HEK293T (cell line): Measurements from ENCODE around the gene NAIF1.
A peak's percentile ranks its signal among the peaks of the same experiment; 100 is the strongest.

ENCODE experiments used
- CTCF ChIA-PET: fragments of 350-600 bp; formaldehyde crosslinking; extraction: SDS; loops from one replicate; lab custom pipeline; 2021; ENCODE audit warnings: antibody characterized with exemption, inconsistent platforms; lab: Yijun Ruan, JAX
- POLR2A ChIA-PET: fragments of 350-600 bp; formaldehyde crosslinking; extraction: SDS; loops from one replicate; lab custom pipeline; 2020; ENCODE audit warnings: antibody characterized with exemption, inconsistent platforms; lab: Yijun Ruan, JAX
- DNase-seq: peaks from one replicate; pipeline ENCODE4 v3.0.0; 2012; ENCODE audit warnings: mixed read lengths; ENCODE audit errors: extremely low spot score
- ARNT ChIP-seq: fragments of 450-650 bp; IDR thresholded peaks from 2 replicates; pipeline ENCODE4 v1.6.1; 2017; ENCODE audit warnings: mild to moderate bottlenecking
- BHLHE40 ChIP-seq: fragments of 450-650 bp; IDR thresholded peaks from 2 replicates; pipeline ENCODE4 v1.6.1; 2016; ENCODE audit warnings: mild to moderate bottlenecking, moderate library complexity, borderline replicate concordance
- CTBP1 ChIP-seq: fragments of 450-650 bp; IDR thresholded peaks from 2 replicates; pipeline ENCODE4 v1.6.1; 2016; ENCODE audit warnings: borderline replicate concordance
- ELF4 ChIP-seq: fragments of 450-650 bp; IDR thresholded peaks from 2 replicates; pipeline ENCODE4 v1.6.1; 2017; ENCODE audit warnings: antibody characterized with exemption
- FOXA1 ChIP-seq: fragments of 450-650 bp; IDR thresholded peaks from 2 replicates; pipeline ENCODE4 v1.6.1; 2016; ENCODE audit warnings: mild to moderate bottlenecking
- FOXK2 ChIP-seq: fragments of 450-650 bp; IDR thresholded peaks from 2 replicates; pipeline ENCODE4 v1.6.1; 2016; ENCODE audit warnings: mild to moderate bottlenecking
- FOXM1 ChIP-seq: fragments of 450-650 bp; IDR thresholded peaks from 2 replicates; pipeline ENCODE4 v1.6.1; 2017; ENCODE audit warnings: mild to moderate bottlenecking, borderline replicate concordance
- HDGF ChIP-seq: fragments of 450-650 bp; IDR thresholded peaks from 2 replicates; pipeline ENCODE4 v1.6.1; 2017; ENCODE audit warnings: antibody characterized with exemption, borderline replicate concordance
- L3MBTL2 ChIP-seq: fragments of 450-650 bp; conservative IDR thresholded peaks from 2 replicates; pipeline ENCODE4 v1.6.1; 2016; ENCODE audit warnings: mild to moderate bottlenecking
- LEF1 ChIP-seq: fragments of 450-650 bp; IDR thresholded peaks from 2 replicates; pipeline ENCODE4 v1.6.1; 2017; ENCODE audit warnings: mild to moderate bottlenecking, borderline replicate concordance
- NFRKB ChIP-seq: fragments of 450-650 bp; IDR thresholded peaks from 2 replicates; pipeline ENCODE4 v1.6.1; 2016; ENCODE audit warnings: mild to moderate bottlenecking, moderate library complexity
- PKNOX1 ChIP-seq: fragments of 450-650 bp; IDR thresholded peaks from 2 replicates; pipeline ENCODE4 v1.6.1; 2016
- SP1 ChIP-seq: fragments of 450-650 bp; IDR thresholded peaks from 2 replicates; pipeline ENCODE4 v1.6.1; 2017
- SUZ12 ChIP-seq: fragments of 450-650 bp; IDR thresholded peaks from 2 replicates; pipeline ENCODE4 v1.6.1; 2016; ENCODE audit warnings: mild to moderate bottlenecking
- TARDBP ChIP-seq: fragments of 450-650 bp; IDR thresholded peaks from 2 replicates; pipeline ENCODE4 v1.6.1; 2016
- ZNF384 ChIP-seq: fragments of 450-650 bp; IDR thresholded peaks from 2 replicates; pipeline ENCODE4 v1.6.1; 2016

NAIF1 gene

DNA sequence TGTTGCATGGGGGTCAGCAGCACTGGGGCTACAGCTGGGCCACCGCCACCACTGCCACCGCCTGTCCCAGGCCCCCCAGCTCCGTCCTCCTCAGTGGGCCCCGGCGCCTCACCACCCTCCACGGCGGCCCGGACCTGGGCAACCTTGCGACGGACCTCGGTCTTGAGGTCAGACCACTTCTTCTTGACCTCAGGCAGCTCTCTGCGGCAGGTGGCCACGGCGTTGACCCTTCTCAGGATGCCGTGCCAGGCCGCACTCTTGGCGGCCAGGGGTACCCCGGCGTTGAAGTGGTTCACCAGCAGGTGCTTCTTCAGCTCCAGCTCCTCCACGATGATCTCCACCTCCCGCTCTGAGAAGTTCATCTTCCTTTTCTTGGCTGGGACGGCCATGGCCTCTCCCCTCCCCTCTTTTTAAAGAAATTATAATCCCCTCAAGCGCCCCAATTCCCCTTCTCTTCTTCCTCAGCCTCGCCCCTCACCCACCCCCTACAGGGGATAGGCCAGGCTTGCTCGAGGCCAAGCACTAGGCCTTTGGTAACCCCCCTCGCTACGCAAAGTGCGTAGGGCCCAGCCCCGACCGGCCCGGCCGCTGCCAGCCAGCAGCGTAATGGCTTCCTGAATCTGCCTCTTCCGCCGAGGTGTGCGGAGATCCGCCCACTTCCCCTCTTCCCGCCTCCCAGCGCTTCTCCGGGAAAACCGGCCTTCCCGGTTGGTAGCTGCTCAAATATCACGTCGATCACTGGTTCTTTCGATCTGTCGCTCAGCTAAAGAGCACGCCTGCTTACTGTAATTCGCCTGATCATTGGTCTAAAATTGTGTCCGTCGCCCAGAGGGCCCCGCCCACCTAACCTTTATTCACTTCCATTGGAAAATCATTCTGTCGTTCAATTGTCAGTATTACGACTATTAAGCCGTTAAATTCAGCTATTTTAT lies at the start of gene NAIF1:
NAIF1 (minus strand) TSS at position 608 of the 932 bp plus-strand sequence; CDS start at position 389, 219 bp downstream.
- DNase-seq, result peak; percentile 94
- TF ChIP-seq L3MBTL2 (peak; percentile 88), ELF4 (peak; percentile 69), PKNOX1 (peak; percentile 100), HDGF (no peak), SP1 (peak; percentile 98)
- POLR2A ChIA-PET, result interaction anchor here (0.8 to 2.6 kb wide), 11 partner anchors 9 to 136 kb away, joined by 3 to 20 read pairs (median 3); partner anchors contain the start of gene PIP5KL1
- CTCF ChIA-PET, result interaction anchor here (1.5 to 1.6 kb wide), 3 partner anchors 9 to 124 kb away, joined by 3 to 5 read pairs (median 4); no protein-coding TSS in a partner anchor

- POLR2A ChIA-PET, result interaction anchor here (1.3 kb wide), 1 partner anchor 16 kb away, joined by 3 read pairs; no protein-coding TSS in a partner anchor
- DNase-seq, result no peak
- TF ChIP-seq BHLHE40, result no peak
- TF ChIP-seq LEF1, result no peak
- no peak for TF ChIP-seq TARDBP
- TF ChIP-seq PKNOX1, result no peak
- TF ChIP-seq FOXM1, result no peak
- TF ChIP-seq SUZ12, result no peak
- no peak for TF ChIP-seq FOXA1
- no peak for TF ChIP-seq FOXK2
- no peak for TF ChIP-seq ELF4
- no peak for TF ChIP-seq L3MBTL2
- no peak for TF ChIP-seq NFRKB
- no peak for TF ChIP-seq ZNF384
- no peak for TF ChIP-seq CTBP1
- TF ChIP-seq ARNT, result no peak
- TF ChIP-seq SP1, result no peak
- no peak for TF ChIP-seq HDGF
- CTCF ChIA-PET, result interaction anchor here (0.7 to 1.8 kb wide), 4 partner anchors 8 to 174 kb away, joined by 3 to 12 read pairs (median 4); no protein-coding TSS in a partner anchor
Observed at GRCh38 chr9:128116104-128117083, 49.3 kb upstream of the NAIF1 start.

DNA sequence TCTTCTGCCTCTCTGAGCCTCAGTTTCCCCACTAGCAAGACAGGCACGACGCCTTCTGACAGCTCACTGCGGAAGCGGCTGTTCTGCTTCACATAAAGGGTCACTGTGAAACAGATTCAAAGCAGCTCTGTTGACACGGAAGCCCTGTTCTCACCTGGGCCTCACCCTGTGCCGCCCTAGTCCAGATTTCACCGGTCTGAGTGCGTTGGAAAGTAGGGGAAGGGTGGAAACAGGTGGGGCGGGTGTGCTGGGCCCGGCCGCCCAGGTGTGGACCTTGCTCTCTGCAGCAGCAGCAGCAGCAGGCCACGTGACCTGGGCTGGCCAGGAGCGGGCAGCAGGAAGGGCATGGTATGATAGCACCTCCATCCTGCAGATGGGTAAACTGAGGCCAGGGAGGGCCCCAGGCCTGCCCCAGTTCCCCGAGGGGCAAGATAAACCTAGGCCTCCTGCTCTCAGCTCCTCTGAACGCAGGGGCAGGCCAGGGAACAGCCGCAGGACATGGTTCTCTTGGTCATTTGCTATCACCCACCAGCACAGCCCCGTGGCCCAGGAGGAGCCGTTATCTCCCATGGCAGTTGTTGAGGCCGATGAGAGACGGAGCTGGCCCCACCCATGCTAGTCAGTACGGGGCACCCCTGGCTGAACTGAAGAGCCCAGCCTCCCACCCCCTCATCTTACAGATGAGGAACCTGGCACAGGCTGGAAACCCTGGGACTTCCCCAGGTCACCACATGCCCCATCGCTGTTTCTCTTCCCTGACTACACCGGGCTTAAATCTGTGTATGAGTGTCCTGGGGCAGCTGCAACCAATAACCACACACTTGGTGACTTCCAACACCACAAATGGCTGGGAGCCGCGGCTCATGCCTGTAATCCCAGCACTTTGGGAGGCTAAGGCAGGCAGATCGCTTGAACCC lies 48.3 kb upstream of the NAIF1 start:
- no peak for TF ChIP-seq SUZ12
- TF ChIP-seq SP1, result no peak
- no peak for TF ChIP-seq FOXK2
- no peak for TF ChIP-seq FOXM1
- TF ChIP-seq ARNT, result no peak
- TF ChIP-seq L3MBTL2, result no peak
- no peak for TF ChIP-seq FOXA1
- TF ChIP-seq TARDBP, result no peak
- no peak for TF ChIP-seq ELF4
- no peak for TF ChIP-seq PKNOX1
- TF ChIP-seq LEF1, result no peak
- TF ChIP-seq HDGF, result no peak
- TF ChIP-seq CTBP1, result no peak
- no peak for TF ChIP-seq ZNF384
- TF ChIP-seq BHLHE40, result no peak
- TF ChIP-seq NFRKB, result no peak
- CTCF ChIA-PET, result interaction anchor here (0.7 to 1.1 kb wide), 3 partner anchors 9 to 172 kb away, joined by 3 to 4 read pairs (median 3); no protein-coding TSS in a partner anchor
- no peak for DNase-seq
- POLR2A ChIA-PET, result interaction anchor here (1.2 to 1.3 kb wide), 2 partner anchors 15 to 48 kb away, joined by 3 read pairs; partner anchors contain the start of gene SLC25A25

- no peak for DNase-seq
- CTCF ChIA-PET, result interaction anchor here (0.8 kb wide), 1 partner anchor 171 kb away, joined by 3 read pairs; no protein-coding TSS in a partner anchor
- TF ChIP-seq HDGF (no peak), CTBP1 (no peak), BHLHE40 (no peak), SUZ12 (no peak), FOXA1 (no peak)
- POLR2A ChIA-PET, result interaction anchor here (1.2 kb wide), 1 partner anchor 47 kb away, joined by 3 read pairs; the partner anchor contains the start of gene SLC25A25
Observed at GRCh38 chr9:128114326-128115186, 47.4 kb upstream of the NAIF1 start.
